Thymus (tissue), 14 donors: ENCODE data around the gene CRELD2. TPM values are rescaled to one million over a fixed set of nuclear protein-coding genes. Genes with fewer than 3 reads are reported as not detected.

Experiments
- DNase-seq, 9 donors: peaks; one replicate each; pipeline ENCODE4 v3.0.0-alpha.2; 2013; ENCODE audit warnings: low spot score in 9 of 9, low read depth in 6 of 9, missing footprints in 1 of 9
- H3K27ac ChIP-seq, 2 donors: one replicate each; pipeline ENCODE4 v1.5.1; 2013; ENCODE audit warnings: control low read depth in 1 of 2, low read depth in 1 of 2, low read length in 1 of 2, mild to moderate bottlenecking in 1 of 2, moderate library complexity in 1 of 2
- H3K27me3 ChIP-seq, 2 donors: one replicate each; pipeline ENCODE4 v1.5.1; 2013; ENCODE audit warnings: low read length in 1 of 2; ENCODE audit not compliant: control insufficient read depth in 2 of 2, insufficient read depth in 1 of 2
- H3K36me3 ChIP-seq, 2 donors: one replicate each; pipeline ENCODE4 v1.5.1; 2013; ENCODE audit warnings: low read length in 1 of 2, mild to moderate bottlenecking in 1 of 2, moderate library complexity in 1 of 2; ENCODE audit not compliant: control insufficient read depth in 2 of 2, insufficient read depth in 2 of 2
- H3K4me1 ChIP-seq, 2 donors: one replicate each; pipeline ENCODE4 v1.5.1; 2013; ENCODE audit warnings: low read length in 2 of 2; ENCODE audit not compliant: control insufficient read depth in 2 of 2, insufficient read depth in 2 of 2
- H3K4me3 ChIP-seq, 2 donors: one replicate each; pipeline ENCODE4 v1.5.1; 2013; ENCODE audit warnings: low read length in 2 of 2, control low read depth in 1 of 2, mild to moderate bottlenecking in 1 of 2
- H3K9me3 ChIP-seq, 2 donors: one replicate each; pipeline ENCODE4 v1.5.1; 2013; ENCODE audit warnings: low read length in 1 of 2, mild to moderate bottlenecking in 1 of 2; ENCODE audit not compliant: control insufficient read depth in 2 of 2, insufficient read depth in 1 of 2
- WGBS: extraction: QIAGEN DNeasy Blood & Tissue Kit; methylation state at CpG from one replicate; pipeline ENCODE4 v1.1.7; 2013; 5-methylcytosine and 5-hydroxymethylcytosine counted together
- long read RNA-seq, 10 donors: transcript quantifications; one replicate each; lab custom pipeline, GENCODE V29; 2026
- polyA plus RNA-seq: library from polyadenylated mRNA; stranded (reverse); fragments of 200-250 nt; gene quantifications from one replicate; pipeline ENCODE4 v1.2.3, GENCODE V29; 2013
- total RNA-seq: library from RNA; stranded (reverse); fragments of 120-200 nt; gene quantifications from one replicate; pipeline ENCODE4 v1.2.4, GENCODE V29; 2013
- donor health status: healthy.

Gene CRELD2
- 25.8 TPM for total RNA-seq
- polyA plus RNA-seq = 24.3 TPM
- long read RNA-seq, donor 1 = 0 reads
- long read RNA-seq, donor 2, transcript CRELD2-201 (10 exons, 1,357 nt) = major isoform, 26 of 33 reads
- long read RNA-seq, donor 2, partial matches to known transcripts = 6 of 33 reads
- long read RNA-seq, donor 2, other reads (novel, unspliced or antisense) = 0 of 33 reads
- long read RNA-seq, donor 3, transcript CRELD2-201 (10 exons, 1,357 nt) = major isoform, 13 of 22 reads
- long read RNA-seq, donor 3, partial matches to known transcripts = 5 of 22 reads
- long read RNA-seq, donor 3, other reads (novel, unspliced or antisense) = 0 of 22 reads
- long read RNA-seq, donor 4, transcript CRELD2-201 (10 exons, 1,357 nt) = major isoform, 7 of 10 reads
- long read RNA-seq, donor 4, partial matches to known transcripts = 0 of 10 reads
- long read RNA-seq, donor 4, other reads (novel, unspliced or antisense) = 0 of 10 reads
- long read RNA-seq, donor 5, transcript CRELD2-201 (10 exons, 1,357 nt) = major isoform, 15 of 24 reads
- long read RNA-seq, donor 5, transcript CRELD2-210 (2 exons, 2,622 nt) = minor isoform, 5 of 24 reads
- long read RNA-seq, donor 5, partial matches to known transcripts = 0 of 24 reads
- long read RNA-seq, donor 5, other reads (novel, unspliced or antisense) = 0 of 24 reads
- long read RNA-seq, donor 6, transcript CRELD2-201 (10 exons, 1,357 nt) = major isoform, 12 of 18 reads
- long read RNA-seq, donor 6, partial matches to known transcripts = 5 of 18 reads
- long read RNA-seq, donor 6, other reads (novel, unspliced or antisense) = 0 of 18 reads
- long read RNA-seq, donor 7, transcript CRELD2-201 (10 exons, 1,357 nt) = major isoform, 5 of 5 reads
- long read RNA-seq, donor 7, partial matches to known transcripts = 0 of 5 reads
- long read RNA-seq, donor 7, other reads (novel, unspliced or antisense) = 0 of 5 reads
- long read RNA-seq, donor 8, transcript CRELD2-201 (10 exons, 1,357 nt) = major isoform, 6 of 8 reads
- long read RNA-seq, donor 8, partial matches to known transcripts = 0 of 8 reads
- long read RNA-seq, donor 8, other reads (novel, unspliced or antisense) = 0 of 8 reads
- long read RNA-seq, donor 9, transcript CRELD2-201 (10 exons, 1,357 nt) = major isoform, 10 of 10 reads
- long read RNA-seq, donor 9, partial matches to known transcripts = 0 of 10 reads
- long read RNA-seq, donor 9, other reads (novel, unspliced or antisense) = 0 of 10 reads
- long read RNA-seq, donor 10, partial matches to known transcripts = 0 of 5 reads
- long read RNA-seq, donor 10, other reads (novel, unspliced or antisense) = 0 of 5 reads

- Histone ChIP-seq H3K4me3 (peak within 1 kb of the TSS; percentile 76 to 81), H3K27me3 (no peaks in the 10 kb centered on the region), H3K36me3 (peaks cover 7 to 24% of the 10 kb centered on the region in 2 donors), H3K4me1 (peaks cover 22 to 26% of the 10 kb centered on the region in 2 donors), H3K27ac (peak within 1 kb of the TSS; percentile 75 to 81), H3K9me3 (no peaks in the 10 kb centered on the region)
- under 1% methylated on average over 103 of the region's 103 CpGs for WGBS
- DNase-seq = peak; percentile 83 to 97 (median 92)
These were observed at the start of gene CRELD2, which contains the start of gene ALG12 for GRCh38 chr22:49917974-49918910. TSS of gene CRELD2 (plus strand) at chr22:49918634. CDS start at chr22:49918770, 136 bp downstream. TSS of gene ALG12 (minus strand) at chr22:49918438. CDS start at chr22:49913765, 4,673 bp downstream.

GRCh38 chr22:49869086-49869830 lies 49.2 kb upstream of the CRELD2 start:
- Histone ChIP-seq H3K27me3 (no peaks in the 10 kb centered on the region), H3K36me3 (peaks cover 2 to 19% of the 10 kb centered on the region in 2 donors), H3K9me3 (peaks cover 8 to 34% of the 10 kb centered on the region in 2 donors), H3K27ac (no peak overlapping the region), H3K4me1 (peaks cover 16 to 21% of the 10 kb centered on the region in 2 donors), H3K4me3 (no peak overlapping the region)
- WGBS = 91% methylated on average over 17 of the region's 17 CpGs
- DNase-seq = no peak

GRCh38 chr22:49869845-49870712 lies 48.4 kb upstream of the CRELD2 start:
- peaks cover 8 to 33% of the 10 kb centered on the region in 2 donors for H3K9me3 ChIP-seq
- H3K4me3 ChIP-seq = no peak overlapping the region
- WGBS = 54% methylated on average over 14 of the region's 14 CpGs
- peak overlapping the region in 1 of 2 donors; percentile 37 for H3K27ac ChIP-seq
- H3K36me3 ChIP-seq = peaks cover 2 to 19% of the 10 kb centered on the region in 2 donors
- H3K27me3 ChIP-seq = no peaks in the 10 kb centered on the region
- peak in 1 of 9 donors; percentile 42 for DNase-seq
- peaks cover 13 to 17% of the 10 kb centered on the region in 2 donors for H3K4me1 ChIP-seq

- H3K27ac ChIP-seq = no peak overlapping the region
- no peak for DNase-seq
- H3K4me1 ChIP-seq = peaks cover 13 to 17% of the 10 kb centered on the region in 2 donors
- H3K9me3 ChIP-seq = peaks cover 8 to 25% of the 10 kb centered on the region in 2 donors
- peaks cover 4 to 17% of the 10 kb centered on the region in 2 donors for H3K36me3 ChIP-seq
- 97% methylated on average over 4 of the region's 4 CpGs for WGBS
- no peak overlapping the region for H3K4me3 ChIP-seq
- no peaks in the 10 kb centered on the region for H3K27me3 ChIP-seq
These were observed 47.0 kb upstream of the CRELD2 start for GRCh38 chr22:49871482-49871881.

GRCh38 chr22:49872347-49872746 lies 46.1 kb upstream of the CRELD2 start:
- H3K27ac ChIP-seq = no peak overlapping the region
- H3K27me3 ChIP-seq = no peaks in the 10 kb centered on the region
- H3K9me3 ChIP-seq = peaks cover 6 to 19% of the 10 kb centered on the region in 2 donors
- DNase-seq = no peak
- no peak overlapping the region for H3K4me3 ChIP-seq
- 95% methylated on average over 7 of the region's 7 CpGs for WGBS
- H3K4me1 ChIP-seq = peaks cover 13 to 14% of the 10 kb centered on the region in 2 donors
- peaks cover 9 to 17% of the 10 kb centered on the region in 2 donors for H3K36me3 ChIP-seq

GRCh38 chr22:49873228-49873940 lies 45.0 kb upstream of the CRELD2 start:
- no peak for DNase-seq
- WGBS = 92% methylated on average over 16 of the region's 16 CpGs
- Histone ChIP-seq H3K4me1 (peaks cover 4 to 6% of the 10 kb centered on the region in 2 donors), H3K4me3 (no peak overlapping the region), H3K36me3 (peaks cover 9 to 17% of the 10 kb centered on the region in 2 donors), H3K27me3 (no peaks in the 10 kb centered on the region), H3K9me3 (peaks cover 6 to 15% of the 10 kb centered on the region in 2 donors), H3K27ac (no peak overlapping the region)
